Measurements from ENCODE around the gene CRB3. TPM values are rescaled to one million over a fixed set of nuclear protein-coding genes. Genes with fewer than 3 reads are reported as not detected.

CRB3 gene
- total and polyA plus RNA-seq, 2 experiments from 2014 or later = 11.8 to 44.4 TPM

DNA sequence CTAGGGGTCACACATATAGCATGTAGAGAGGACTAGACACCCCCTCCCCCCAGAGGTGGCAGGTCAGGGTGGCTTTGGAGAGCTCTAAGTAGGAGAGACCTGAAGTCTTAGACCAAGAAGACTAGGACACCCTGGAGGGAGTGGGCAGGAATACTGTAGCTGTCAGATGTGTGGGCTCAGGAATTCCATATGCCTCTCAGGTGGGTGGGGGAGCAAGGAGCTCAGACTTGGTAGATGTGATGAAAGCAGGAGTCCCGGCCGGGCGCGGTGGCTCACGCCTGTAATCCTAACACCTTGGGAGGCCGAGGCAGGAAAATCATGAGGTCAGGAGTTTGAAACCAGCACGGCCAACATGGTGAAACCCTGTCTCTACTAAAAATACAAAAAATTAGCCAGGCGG lies 1.6 kb downstream of the CRB3 start (continued):
- TF ChIP-seq, protein P1, sequence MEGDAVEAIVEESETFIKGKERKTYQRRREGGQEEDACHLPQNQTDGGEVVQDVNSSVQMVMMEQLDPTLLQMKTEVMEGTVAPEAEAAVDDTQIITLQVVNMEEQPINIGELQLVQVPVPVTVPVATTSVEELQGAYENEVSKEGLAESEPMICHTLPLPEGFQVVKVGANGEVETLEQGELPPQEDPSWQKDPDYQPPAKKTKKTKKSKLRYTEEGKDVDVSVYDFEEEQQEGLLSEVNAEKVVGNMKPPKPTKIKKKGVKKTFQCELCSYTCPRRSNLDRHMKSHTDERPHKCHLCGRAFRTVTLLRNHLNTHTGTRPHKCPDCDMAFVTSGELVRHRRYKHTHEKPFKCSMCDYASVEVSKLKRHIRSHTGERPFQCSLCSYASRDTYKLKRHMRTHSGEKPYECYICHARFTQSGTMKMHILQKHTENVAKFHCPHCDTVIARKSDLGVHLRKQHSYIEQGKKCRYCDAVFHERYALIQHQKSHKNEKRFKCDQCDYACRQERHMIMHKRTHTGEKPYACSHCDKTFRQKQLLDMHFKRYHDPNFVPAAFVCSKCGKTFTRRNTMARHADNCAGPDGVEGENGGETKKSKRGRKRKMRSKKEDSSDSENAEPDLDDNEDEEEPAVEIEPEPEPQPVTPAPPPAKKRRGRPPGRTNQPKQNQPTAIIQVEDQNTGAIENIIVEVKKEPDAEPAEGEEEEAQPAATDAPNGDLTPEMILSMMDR (conservative IDR thresholded peaks at IDR 0.05; ENCODE audit: low read depth in 2 of 2) = no peak
- no peak for TF ChIP-seq NANOG (IDR thresholded peaks at IDR 0.05; ENCODE audit: borderline replicate concordance)
- TF ChIP-seq, protein P2, sequence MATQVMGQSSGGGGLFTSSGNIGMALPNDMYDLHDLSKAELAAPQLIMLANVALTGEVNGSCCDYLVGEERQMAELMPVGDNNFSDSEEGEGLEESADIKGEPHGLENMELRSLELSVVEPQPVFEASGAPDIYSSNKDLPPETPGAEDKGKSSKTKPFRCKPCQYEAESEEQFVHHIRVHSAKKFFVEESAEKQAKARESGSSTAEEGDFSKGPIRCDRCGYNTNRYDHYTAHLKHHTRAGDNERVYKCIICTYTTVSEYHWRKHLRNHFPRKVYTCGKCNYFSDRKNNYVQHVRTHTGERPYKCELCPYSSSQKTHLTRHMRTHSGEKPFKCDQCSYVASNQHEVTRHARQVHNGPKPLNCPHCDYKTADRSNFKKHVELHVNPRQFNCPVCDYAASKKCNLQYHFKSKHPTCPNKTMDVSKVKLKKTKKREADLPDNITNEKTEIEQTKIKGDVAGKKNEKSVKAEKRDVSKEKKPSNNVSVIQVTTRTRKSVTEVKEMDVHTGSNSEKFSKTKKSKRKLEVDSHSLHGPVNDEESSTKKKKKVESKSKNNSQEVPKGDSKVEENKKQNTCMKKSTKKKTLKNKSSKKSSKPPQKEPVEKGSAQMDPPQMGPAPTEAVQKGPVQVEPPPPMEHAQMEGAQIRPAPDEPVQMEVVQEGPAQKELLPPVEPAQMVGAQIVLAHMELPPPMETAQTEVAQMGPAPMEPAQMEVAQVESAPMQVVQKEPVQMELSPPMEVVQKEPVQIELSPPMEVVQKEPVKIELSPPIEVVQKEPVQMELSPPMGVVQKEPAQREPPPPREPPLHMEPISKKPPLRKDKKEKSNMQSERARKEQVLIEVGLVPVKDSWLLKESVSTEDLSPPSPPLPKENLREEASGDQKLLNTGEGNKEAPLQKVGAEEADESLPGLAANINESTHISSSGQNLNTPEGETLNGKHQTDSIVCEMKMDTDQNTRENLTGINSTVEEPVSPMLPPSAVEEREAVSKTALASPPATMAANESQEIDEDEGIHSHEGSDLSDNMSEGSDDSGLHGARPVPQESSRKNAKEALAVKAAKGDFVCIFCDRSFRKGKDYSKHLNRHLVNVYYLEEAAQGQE (IDR thresholded peaks at IDR 0.05; ENCODE audit: unreplicated experiment) = no peak
- no peak for TF ChIP-seq STAT1 (IDR thresholded peaks at IDR 0.05; ENCODE audit: unreplicated experiment)

DNA sequence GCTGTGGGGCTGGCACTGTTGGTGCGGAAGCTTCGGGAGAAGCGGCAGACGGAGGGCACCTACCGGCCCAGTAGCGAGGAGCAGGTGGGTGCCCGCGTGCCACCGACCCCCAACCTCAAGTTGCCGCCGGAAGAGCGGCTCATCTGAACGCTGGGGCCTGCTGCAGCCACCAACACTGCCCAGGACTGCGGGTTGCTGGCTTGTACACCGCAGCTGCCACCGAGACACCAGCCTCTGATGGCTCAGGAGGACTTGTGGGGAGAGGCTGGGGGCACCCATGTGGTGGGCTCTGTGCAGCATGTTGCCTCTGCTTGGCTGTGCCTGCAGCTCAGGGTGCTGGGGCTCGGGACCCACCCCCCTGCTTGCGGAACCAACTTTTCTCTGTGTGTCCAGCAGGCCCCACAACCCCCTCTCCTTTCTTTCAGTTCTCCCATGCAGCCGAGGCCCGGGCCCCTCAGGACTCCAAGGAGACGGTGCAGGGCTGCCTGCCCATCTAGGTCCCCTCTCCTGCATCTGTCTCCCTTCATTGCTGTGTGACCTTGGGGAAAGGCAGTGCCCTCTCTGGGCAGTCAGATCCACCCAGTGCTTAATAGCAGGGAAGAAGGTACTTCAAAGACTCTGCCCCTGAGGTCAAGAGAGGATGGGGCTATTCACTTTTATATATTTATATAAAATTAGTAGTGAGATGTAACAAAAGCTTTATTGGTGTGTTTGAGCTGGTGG lies 2.6 kb downstream of the CRB3 start:
- H3F3A ChIP-seq (replicated peaks; ENCODE audit: low read depth) = no peaks in the 10 kb centered on the region
- no peak for DNase-seq (ENCODE audit: low spot score)
- H3K27me3 ChIP-seq (ENCODE audit: insufficient read depth) = peaks cover 5% of the 10 kb centered on the region; the same call in 1 of the 2 replicates
- Mint-ChIP-seq H3K4me1 (peaks cover 18% of the 10 kb centered on the region; the same call in 2 of the 3 replicates), H3K27me3 (ENCODE audit: insufficient read depth, low read depth, poor library complexity) (peaks cover 16% of the 10 kb centered on the region), H3K36me3 (ENCODE audit: low read depth) (peaks cover 19% of the 10 kb centered on the region), H3K4me3 (no peak overlapping the region), H3K9me3 (no peaks in the 10 kb centered on the region), H3K27ac (no peak overlapping the region)
- H3K79me2 ChIP-seq (replicated peaks; ENCODE audit: insufficient read depth) = peaks cover 6% of the 10 kb centered on the region; the same call in 1 of the 2 replicates
- no peaks in the 10 kb centered on the region for H4K20me1 ChIP-seq (replicated peaks; ENCODE audit: insufficient read depth)
- H3K4me3 ChIP-seq = no peak overlapping the region
- no peaks in the 10 kb centered on the region for H3K36me3 ChIP-seq (ENCODE audit: insufficient read depth)
- H3K4me2 ChIP-seq = no peak overlapping the region
- no peaks in the 10 kb centered on the region for H3K9me2 ChIP-seq (ENCODE audit: insufficient read depth)
- H2AFZ ChIP-seq = no peak overlapping the region
- 0 out of 2 replicates have a peak, but pooled peaks cover 6% of the 10 kb centered on the region for H3K4me1 ChIP-seq (ENCODE audit: insufficient read depth)
- no peak overlapping the region for H3K27ac ChIP-seq (ENCODE audit: low read depth)
- TF ChIP-seq EZH2phosphoT487 (IDR thresholded peaks at IDR 0.05; ENCODE audit: unreplicated experiment) (no peak), ZNF114 (CRISPR knock-in tag; IDR thresholded peaks at IDR 0.05) (no peak), ZNF331 (CRISPR knock-in tag; IDR thresholded peaks at IDR 0.05; ENCODE audit: low read depth) (no peak)
- no peak for ATAC-seq

DNA sequence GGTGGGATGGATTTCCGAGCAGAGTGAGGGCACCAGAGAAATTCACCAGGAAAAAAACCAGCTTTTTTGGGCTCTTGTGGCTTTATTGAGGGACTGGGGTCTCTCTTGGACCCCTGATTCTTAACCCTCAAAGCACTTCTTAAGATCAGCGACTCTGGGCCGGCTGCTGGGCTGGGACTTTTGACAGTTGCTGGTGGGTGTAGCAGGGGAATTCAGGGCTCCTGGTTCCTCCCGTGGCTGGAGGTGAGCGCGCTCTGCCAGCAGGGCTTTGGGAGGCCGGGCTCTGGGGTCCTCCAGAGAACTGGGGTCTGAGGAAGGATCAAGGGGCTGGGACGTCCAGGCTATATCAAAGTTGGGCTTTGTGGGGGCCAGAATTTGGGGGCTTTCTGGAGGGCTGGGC lies 3.3 kb downstream of the CRB3 start:
- H3F3A ChIP-seq (replicated peaks; ENCODE audit: low read depth) = no peaks in the 10 kb centered on the region
- TF ChIP-seq STAT1 (IDR thresholded peaks at IDR 0.05; ENCODE audit: unreplicated experiment) (no peak), POLR2AphosphoS5 (IDR thresholded peaks at IDR 0.05; ENCODE audit: low read depth) (no peak), EZH2 (IDR thresholded peaks at IDR 0.05; ENCODE audit: low read depth, unreplicated experiment) (no peak), ZNF331 (CRISPR knock-in tag; IDR thresholded peaks at IDR 0.05; ENCODE audit: low read depth) (no peak)
- TF ChIP-seq, protein P2 (IDR thresholded peaks at IDR 0.05; ENCODE audit: unreplicated experiment) = no peak
- H2AFZ ChIP-seq = no peak overlapping the region
- no peaks in the 10 kb centered on the region for H4K20me1 ChIP-seq (replicated peaks; ENCODE audit: insufficient read depth)
- no peak for DNase-seq (ENCODE audit: low spot score)
- Mint-ChIP-seq H3K36me3 (ENCODE audit: low read depth) (peaks cover 19% of the 10 kb centered on the region), H3K4me1 (peaks cover 18% of the 10 kb centered on the region; the same call in 2 of the 3 replicates), H3K27ac (no peak overlapping the region), H3K4me3 (no peak overlapping the region), H3K27me3 (ENCODE audit: insufficient read depth, low read depth, poor library complexity) (peaks cover 19% of the 10 kb centered on the region), H3K9me3 (no peaks in the 10 kb centered on the region)
- ATAC-seq = no peak
- peaks cover 2% of the 10 kb centered on the region; the same call in 1 of the 2 replicates for H3K27me3 ChIP-seq (ENCODE audit: insufficient read depth)
- no peak overlapping the region for H3K27ac ChIP-seq (ENCODE audit: low read depth)
- H3K36me3 ChIP-seq (ENCODE audit: insufficient read depth) = no peaks in the 10 kb centered on the region
- H3K4me2 ChIP-seq = no peak overlapping the region
- H3K9me2 ChIP-seq (ENCODE audit: insufficient read depth) = no peaks in the 10 kb centered on the region
- H3K79me2 ChIP-seq (replicated peaks; ENCODE audit: insufficient read depth) = peaks cover 6% of the 10 kb centered on the region; the same call in 1 of the 2 replicates
- H3K4me1 ChIP-seq (ENCODE audit: insufficient read depth) = 0 out of 2 replicates have a peak, but pooled peaks cover 6% of the 10 kb centered on the region
- H3K4me3 ChIP-seq = no peak overlapping the region

All from GM23338 (cell line).